GM18867 (cell line): ENCODE measurements around the gene CAMKMT.
A peak's percentile ranks its signal among the peaks of the same experiment; 100 is the strongest.

Experiments
- ATAC-seq: cut with Tn5 transposase; IDR thresholded peaks from one replicate; pipeline ENCODE4 v1.9.1; 2021; ENCODE audit warnings: mild to moderate bottlenecking, moderate library complexity; ENCODE audit not compliant: unreplicated experiment

Gene CAMKMT

GRCh38 chr2:44638649-44639048 lies 276.9 kb downstream of the CAMKMT start:
- ATAC-seq = no peak

- ATAC-seq = no peak
These were observed 277.7 kb downstream of the CAMKMT start for GRCh38 chr2:44639399-44639798.

- ATAC-seq = no peak
These were observed 280.5 kb downstream of the CAMKMT start for GRCh38 chr2:44642123-44642857.

- ATAC-seq = no peak
These were observed 284.2 kb downstream of the CAMKMT start for GRCh38 chr2:44645937-44646336.

GRCh38 chr2:44649381-44649780 lies 287.6 kb downstream of the CAMKMT start:
- ATAC-seq = no peak

- no peak for ATAC-seq
These were observed 289.0 kb downstream of the CAMKMT start for GRCh38 chr2:44650796-44651195.

- ATAC-seq = peak; percentile 51
These were observed 290.2 kb downstream of the CAMKMT start for GRCh38 chr2:44651974-44652373.

- ATAC-seq = no peak
These were observed 291.0 kb downstream of the CAMKMT start for GRCh38 chr2:44652701-44653100.

- no peak for ATAC-seq
These were observed 293.7 kb downstream of the CAMKMT start for GRCh38 chr2:44655401-44655864.

- ATAC-seq = no peak
These were observed 294.7 kb downstream of the CAMKMT start for GRCh38 chr2:44656460-44656859.

- no peak for ATAC-seq
These were observed 301.8 kb downstream of the CAMKMT start for GRCh38 chr2:44663471-44664073.

- no peak for ATAC-seq
These were observed 306.6 kb downstream of the CAMKMT start for GRCh38 chr2:44668336-44668735.

- no peak for ATAC-seq
These were observed 309.5 kb downstream of the CAMKMT start for GRCh38 chr2:44671276-44671675.

- ATAC-seq = no peak
These were observed 310.2 kb downstream of the CAMKMT start for GRCh38 chr2:44671916-44672315.

- no peak for ATAC-seq
These were observed 310.7 kb downstream of the CAMKMT start for GRCh38 chr2:44672431-44672830.

- ATAC-seq = no peak
These were observed 312.9 kb downstream of the CAMKMT start for GRCh38 chr2:44674473-44675284.

- no peak for ATAC-seq
These were observed 314.6 kb downstream of the CAMKMT start for GRCh38 chr2:44676379-44676778.

- no peak for ATAC-seq
These were observed 317.8 kb downstream of the CAMKMT start for GRCh38 chr2:44679584-44679983.

GRCh38 chr2:44679990-44680389 lies 318.2 kb downstream of the CAMKMT start:
- no peak for ATAC-seq

GRCh38 chr2:44680424-44680971 lies 318.8 kb downstream of the CAMKMT start:
- ATAC-seq = no peak

- ATAC-seq = no peak
These were observed 319.3 kb downstream of the CAMKMT start for GRCh38 chr2:44680983-44681531.
